ENCODE data around the gene MPIG6B.

Gene MPIG6B

DNA sequence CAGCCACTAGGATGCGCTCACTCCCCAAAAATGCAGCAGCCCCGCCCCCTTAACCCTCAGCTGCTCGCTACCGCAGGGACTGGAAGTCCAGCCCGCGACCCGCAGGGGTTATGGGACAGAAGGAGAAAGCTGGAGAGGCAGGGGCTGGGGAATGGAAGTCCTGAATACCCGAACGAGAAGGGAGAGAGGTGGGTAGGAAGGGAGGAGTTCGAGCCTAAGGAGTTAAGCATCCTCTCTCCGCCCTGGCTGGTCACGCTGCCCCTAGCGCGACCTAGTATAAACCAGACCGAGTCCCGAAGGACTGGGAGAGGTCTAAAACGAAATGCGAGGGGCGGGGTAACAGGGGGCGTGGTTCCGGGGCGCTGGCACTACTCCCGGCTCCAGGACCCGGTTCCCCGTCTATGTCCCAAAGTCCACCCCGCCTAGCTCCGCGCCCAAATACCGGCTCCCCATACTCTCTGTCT lies 6.4 kb downstream of the MPIG6B start (continued):
- TF ChIP-seq, protein P1, sequence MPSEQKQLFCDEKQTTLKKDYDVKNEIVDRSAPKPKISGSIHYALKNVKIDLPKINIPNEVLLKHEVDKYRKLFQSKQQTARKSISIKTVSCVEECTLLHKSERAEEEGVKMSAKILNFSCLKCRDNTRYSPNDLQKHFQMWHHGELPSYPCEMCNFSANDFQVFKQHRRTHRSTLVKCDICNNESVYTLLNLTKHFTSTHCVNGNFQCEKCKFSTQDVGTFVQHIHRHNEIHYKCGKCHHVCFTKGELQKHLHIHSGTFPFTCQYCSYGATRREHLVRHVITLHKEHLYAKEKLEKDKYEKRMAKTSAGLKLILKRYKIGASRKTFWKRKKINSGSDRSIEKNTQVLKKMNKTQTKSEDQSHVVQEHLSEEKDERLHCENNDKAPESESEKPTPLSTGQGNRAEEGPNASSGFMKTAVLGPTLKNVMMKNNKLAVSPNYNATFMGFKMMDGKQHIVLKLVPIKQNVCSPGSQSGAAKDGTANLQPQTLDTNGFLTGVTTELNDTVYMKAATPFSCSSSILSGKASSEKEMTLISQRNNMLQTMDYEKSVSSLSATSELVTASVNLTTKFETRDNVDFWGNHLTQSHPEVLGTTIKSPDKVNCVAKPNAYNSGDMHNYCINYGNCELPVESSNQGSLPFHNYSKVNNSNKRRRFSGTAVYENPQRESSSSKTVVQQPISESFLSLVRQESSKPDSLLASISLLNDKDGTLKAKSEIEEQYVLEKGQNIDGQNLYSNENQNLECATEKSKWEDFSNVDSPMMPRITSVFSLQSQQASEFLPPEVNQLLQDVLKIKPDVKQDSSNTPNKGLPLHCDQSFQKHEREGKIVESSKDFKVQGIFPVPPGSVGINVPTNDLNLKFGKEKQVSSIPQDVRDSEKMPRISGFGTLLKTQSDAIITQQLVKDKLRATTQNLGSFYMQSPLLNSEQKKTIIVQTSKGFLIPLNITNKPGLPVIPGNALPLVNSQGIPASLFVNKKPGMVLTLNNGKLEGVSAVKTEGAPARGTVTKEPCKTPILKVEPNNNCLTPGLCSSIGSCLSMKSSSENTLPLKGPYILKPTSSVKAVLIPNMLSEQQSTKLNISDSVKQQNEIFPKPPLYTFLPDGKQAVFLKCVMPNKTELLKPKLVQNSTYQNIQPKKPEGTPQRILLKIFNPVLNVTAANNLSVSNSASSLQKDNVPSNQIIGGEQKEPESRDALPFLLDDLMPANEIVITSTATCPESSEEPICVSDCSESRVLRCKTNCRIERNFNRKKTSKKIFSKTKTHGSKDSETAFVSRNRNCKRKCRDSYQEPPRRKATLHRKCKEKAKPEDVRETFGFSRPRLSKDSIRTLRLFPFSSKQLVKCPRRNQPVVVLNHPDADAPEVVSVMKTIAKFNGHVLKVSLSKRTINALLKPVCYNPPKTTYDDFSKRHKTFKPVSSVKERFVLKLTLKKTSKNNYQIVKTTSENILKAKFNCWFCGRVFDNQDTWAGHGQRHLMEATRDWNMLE (tag by site-specific recombination; conservative IDR thresholded peaks at IDR 0.05; ENCODE audit: low read depth), result no peak
- TF ChIP-seq ZNF501 (tag by site-specific recombination; IDR thresholded peaks at IDR 0.05), result peak; percentile 49; the same call in 1 of the 2 replicates
- TF ChIP-seq ZNF155 (tag by site-specific recombination; IDR thresholded peaks at IDR 0.05), result no peak
- TF ChIP-seq, protein P2, sequence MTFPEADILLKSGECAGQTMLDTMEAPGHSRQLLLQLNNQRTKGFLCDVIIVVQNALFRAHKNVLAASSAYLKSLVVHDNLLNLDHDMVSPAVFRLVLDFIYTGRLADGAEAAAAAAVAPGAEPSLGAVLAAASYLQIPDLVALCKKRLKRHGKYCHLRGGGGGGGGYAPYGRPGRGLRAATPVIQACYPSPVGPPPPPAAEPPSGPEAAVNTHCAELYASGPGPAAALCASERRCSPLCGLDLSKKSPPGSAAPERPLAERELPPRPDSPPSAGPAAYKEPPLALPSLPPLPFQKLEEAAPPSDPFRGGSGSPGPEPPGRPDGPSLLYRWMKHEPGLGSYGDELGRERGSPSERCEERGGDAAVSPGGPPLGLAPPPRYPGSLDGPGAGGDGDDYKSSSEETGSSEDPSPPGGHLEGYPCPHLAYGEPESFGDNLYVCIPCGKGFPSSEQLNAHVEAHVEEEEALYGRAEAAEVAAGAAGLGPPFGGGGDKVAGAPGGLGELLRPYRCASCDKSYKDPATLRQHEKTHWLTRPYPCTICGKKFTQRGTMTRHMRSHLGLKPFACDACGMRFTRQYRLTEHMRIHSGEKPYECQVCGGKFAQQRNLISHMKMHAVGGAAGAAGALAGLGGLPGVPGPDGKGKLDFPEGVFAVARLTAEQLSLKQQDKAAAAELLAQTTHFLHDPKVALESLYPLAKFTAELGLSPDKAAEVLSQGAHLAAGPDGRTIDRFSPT (tag by site-specific recombination; IDR thresholded peaks at IDR 0.05), result no peak
- peak; percentile 79 for TF ChIP-seq BCL11A (tag by site-specific recombination; IDR thresholded peaks at IDR 0.05; ENCODE audit: low read depth)
- TF ChIP-seq, protein P3, sequence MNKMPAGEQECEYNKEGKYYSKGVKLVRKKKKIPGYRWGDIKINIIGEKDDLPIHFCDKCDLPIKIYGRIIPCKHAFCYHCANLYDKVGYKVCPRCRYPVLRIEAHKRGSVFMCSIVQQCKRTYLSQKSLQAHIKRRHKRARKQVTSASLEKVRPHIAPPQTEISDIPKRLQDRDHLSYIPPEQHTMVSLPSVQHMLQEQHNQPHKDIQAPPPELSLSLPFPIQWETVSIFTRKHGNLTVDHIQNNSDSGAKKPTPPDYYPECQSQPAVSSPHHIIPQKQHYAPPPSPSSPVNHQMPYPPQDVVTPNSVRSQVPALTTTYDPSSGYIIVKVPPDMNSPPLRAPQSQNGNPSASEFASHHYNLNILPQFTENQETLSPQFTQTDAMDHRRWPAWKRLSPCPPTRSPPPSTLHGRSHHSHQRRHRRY (tag by site-specific recombination; IDR thresholded peaks at IDR 0.05), result no peak
- TF ChIP-seq, protein P4, sequence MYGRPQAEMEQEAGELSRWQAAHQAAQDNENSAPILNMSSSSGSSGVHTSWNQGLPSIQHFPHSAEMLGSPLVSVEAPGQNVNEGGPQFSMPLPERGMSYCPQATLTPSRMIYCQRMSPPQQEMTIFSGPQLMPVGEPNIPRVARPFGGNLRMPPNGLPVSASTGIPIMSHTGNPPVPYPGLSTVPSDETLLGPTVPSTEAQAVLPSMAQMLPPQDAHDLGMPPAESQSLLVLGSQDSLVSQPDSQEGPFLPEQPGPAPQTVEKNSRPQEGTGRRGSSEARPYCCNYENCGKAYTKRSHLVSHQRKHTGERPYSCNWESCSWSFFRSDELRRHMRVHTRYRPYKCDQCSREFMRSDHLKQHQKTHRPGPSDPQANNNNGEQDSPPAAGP (tag by site-specific recombination; IDR thresholded peaks at IDR 0.05), result no peak
- peak; percentile 38 for TF ChIP-seq ZNF2 (tag by site-specific recombination; IDR thresholded peaks at IDR 0.05)
- no peak for TF ChIP-seq ZNF341 (tag by site-specific recombination; IDR thresholded peaks at IDR 0.05; ENCODE audit: low read depth)
- TF ChIP-seq ZNF549 (tag by site-specific recombination; IDR thresholded peaks at IDR 0.05), result no peak
- TF ChIP-seq, protein P5, sequence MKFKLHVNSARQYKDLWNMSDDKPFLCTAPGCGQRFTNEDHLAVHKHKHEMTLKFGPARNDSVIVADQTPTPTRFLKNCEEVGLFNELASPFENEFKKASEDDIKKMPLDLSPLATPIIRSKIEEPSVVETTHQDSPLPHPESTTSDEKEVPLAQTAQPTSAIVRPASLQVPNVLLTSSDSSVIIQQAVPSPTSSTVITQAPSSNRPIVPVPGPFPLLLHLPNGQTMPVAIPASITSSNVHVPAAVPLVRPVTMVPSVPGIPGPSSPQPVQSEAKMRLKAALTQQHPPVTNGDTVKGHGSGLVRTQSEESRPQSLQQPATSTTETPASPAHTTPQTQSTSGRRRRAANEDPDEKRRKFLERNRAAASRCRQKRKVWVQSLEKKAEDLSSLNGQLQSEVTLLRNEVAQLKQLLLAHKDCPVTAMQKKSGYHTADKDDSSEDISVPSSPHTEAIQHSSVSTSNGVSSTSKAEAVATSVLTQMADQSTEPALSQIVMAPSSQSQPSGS (tag by site-specific recombination; IDR thresholded peaks at IDR 0.05; ENCODE audit: low read depth), result no peak
- no peak for TF ChIP-seq ZNF211 (tag by site-specific recombination; IDR thresholded peaks at IDR 0.05; ENCODE audit: low read depth)
- TF ChIP-seq, protein P6, sequence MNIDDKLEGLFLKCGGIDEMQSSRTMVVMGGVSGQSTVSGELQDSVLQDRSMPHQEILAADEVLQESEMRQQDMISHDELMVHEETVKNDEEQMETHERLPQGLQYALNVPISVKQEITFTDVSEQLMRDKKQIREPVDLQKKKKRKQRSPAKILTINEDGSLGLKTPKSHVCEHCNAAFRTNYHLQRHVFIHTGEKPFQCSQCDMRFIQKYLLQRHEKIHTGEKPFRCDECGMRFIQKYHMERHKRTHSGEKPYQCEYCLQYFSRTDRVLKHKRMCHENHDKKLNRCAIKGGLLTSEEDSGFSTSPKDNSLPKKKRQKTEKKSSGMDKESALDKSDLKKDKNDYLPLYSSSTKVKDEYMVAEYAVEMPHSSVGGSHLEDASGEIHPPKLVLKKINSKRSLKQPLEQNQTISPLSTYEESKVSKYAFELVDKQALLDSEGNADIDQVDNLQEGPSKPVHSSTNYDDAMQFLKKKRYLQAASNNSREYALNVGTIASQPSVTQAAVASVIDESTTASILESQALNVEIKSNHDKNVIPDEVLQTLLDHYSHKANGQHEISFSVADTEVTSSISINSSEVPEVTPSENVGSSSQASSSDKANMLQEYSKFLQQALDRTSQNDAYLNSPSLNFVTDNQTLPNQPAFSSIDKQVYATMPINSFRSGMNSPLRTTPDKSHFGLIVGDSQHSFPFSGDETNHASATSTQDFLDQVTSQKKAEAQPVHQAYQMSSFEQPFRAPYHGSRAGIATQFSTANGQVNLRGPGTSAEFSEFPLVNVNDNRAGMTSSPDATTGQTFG (tag by site-specific recombination; IDR thresholded peaks at IDR 0.05; ENCODE audit: borderline replicate concordance), result no peak
- TF ChIP-seq, protein P7, sequence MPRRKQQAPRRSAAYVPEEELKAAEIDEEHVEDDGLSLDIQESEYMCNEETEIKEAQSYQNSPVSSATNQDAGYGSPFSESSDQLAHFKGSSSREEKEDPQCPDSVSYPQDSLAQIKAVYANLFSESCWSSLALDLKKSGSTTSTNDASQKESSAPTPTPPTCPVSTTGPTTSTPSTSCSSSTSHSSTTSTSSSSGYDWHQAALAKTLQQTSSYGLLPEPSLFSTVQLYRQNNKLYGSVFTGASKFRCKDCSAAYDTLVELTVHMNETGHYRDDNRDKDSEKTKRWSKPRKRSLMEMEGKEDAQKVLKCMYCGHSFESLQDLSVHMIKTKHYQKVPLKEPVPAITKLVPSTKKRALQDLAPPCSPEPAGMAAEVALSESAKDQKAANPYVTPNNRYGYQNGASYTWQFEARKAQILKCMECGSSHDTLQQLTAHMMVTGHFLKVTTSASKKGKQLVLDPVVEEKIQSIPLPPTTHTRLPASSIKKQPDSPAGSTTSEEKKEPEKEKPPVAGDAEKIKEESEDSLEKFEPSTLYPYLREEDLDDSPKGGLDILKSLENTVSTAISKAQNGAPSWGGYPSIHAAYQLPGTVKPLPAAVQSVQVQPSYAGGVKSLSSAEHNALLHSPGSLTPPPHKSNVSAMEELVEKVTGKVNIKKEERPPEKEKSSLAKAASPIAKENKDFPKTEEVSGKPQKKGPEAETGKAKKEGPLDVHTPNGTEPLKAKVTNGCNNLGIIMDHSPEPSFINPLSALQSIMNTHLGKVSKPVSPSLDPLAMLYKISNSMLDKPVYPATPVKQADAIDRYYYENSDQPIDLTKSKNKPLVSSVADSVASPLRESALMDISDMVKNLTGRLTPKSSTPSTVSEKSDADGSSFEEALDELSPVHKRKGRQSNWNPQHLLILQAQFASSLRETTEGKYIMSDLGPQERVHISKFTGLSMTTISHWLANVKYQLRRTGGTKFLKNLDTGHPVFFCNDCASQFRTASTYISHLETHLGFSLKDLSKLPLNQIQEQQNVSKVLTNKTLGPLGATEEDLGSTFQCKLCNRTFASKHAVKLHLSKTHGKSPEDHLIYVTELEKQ (tag by site-specific recombination; IDR thresholded peaks at IDR 0.05; ENCODE audit: borderline replicate concordance), result no peak
- no peak; the same call in 1 of the 2 replicates for TF ChIP-seq BCL11B (tag by site-specific recombination; IDR thresholded peaks at IDR 0.05; ENCODE audit: low read depth)
- TF ChIP-seq ZNF146 (tag by site-specific recombination; IDR thresholded peaks at IDR 0.05), result no peak
- no peak for TF ChIP-seq ZNF23 (tag by site-specific recombination; IDR thresholded peaks at IDR 0.05; ENCODE audit: borderline replicate concordance)
- peak; percentile 79 for TF ChIP-seq SCRT2 (tag by site-specific recombination; IDR thresholded peaks at IDR 0.05)
- no peak for TF ChIP-seq ZNF292 (tag by site-specific recombination; IDR thresholded peaks at IDR 0.05; ENCODE audit: borderline replicate concordance, low read depth)
- TF ChIP-seq ZNF433 (tag by site-specific recombination; IDR thresholded peaks at IDR 0.05; ENCODE audit: low read depth), result no peak
